Breast epithelium (tissue), 4 donors: ENCODE measurements around the gene NR6A1. TPM values are rescaled to one million over a fixed set of nuclear protein-coding genes. Genes with fewer than 3 reads are reported as not detected.

Experiments used
- DNase-seq, 2 donors: peaks; one replicate each; pipeline ENCODE4 v3.0.0-alpha.2; 2019; ENCODE audit warnings: low spot score in 2 of 2
- H3K27ac ChIP-seq, 2 donors: fragments of 200-600 bp; sonication (generic) in 1 of 2; one replicate each; pipeline ENCODE4 v1.5.1; 2016 to 2019; ENCODE audit warnings: mild to moderate bottlenecking in 1 of 2
- H3K27me3 ChIP-seq, 2 donors: fragments of 200-600 bp; sonication (generic) in 1 of 2; one replicate each; pipeline versions ENCODE4 v1.5.1 to v1.6.0; 2017 to 2019; ENCODE audit warnings: control low read depth in 1 of 2, mild to moderate bottlenecking in 1 of 2
- H3K36me3 ChIP-seq: fragments of 200-600 bp; one replicate; pipeline ENCODE4 v1.5.1; 2019
- H3K4me1 ChIP-seq, 2 donors: fragments of 200-600 bp; sonication (generic); one replicate each; pipeline ENCODE4 v1.5.1; 2016 to 2019; ENCODE audit warnings: control low read depth in 1 of 2
- H3K4me3 ChIP-seq, 3 donors: fragments of 200-600 bp; sonication (generic); 1 replicate in 2 of 3; 2 replicates in 1 of 3; pipeline ENCODE4 v1.5.1; 2016 to 2019; ENCODE audit warnings: mild to moderate bottlenecking in 3 of 3, moderate library complexity in 2 of 3
- H3K9me3 ChIP-seq, 2 donors: fragments of 200-600 bp; sonication (generic) in 1 of 2; one replicate each; pipeline ENCODE4 v1.5.1; 2016 to 2019; ENCODE audit warnings: control low read depth in 1 of 2
- POLR2A ChIP-seq: fragments of 450-650 bp; IDR thresholded peaks from one replicate; pipeline ENCODE4 v1.6.1; 2016; ENCODE audit warnings: antibody characterized with exemption, mild to moderate bottlenecking, moderate library complexity
- POLR2AphosphoS5 ChIP-seq, 3 donors: sonication (generic); formaldehyde crosslinking; IDR thresholded peaks; one replicate each; pipeline ENCODE4 v1.6.1; 2017; ENCODE audit warnings: antibody characterized with exemption in 3 of 3
- intact Hi-C: fragments of 100-400 bp; cut with DNase I; formaldehyde crosslinking; loops from one replicate; pipeline ENCODE4 v1.15.1; 2023; ENCODE audit warnings: low total_unique reads
- total RNA-seq, 3 donors: library from RNA; depleted of rRNA; stranded (reverse); fragments of >200 nt; gene quantifications; one replicate each; pipeline ENCODE4 v1.1.0, GENCODE V29; 2016
- TF ChIP-seq, protein P1 (sequence below), 3 donors: fragments of 450-650 bp; IDR thresholded peaks; one replicate each; pipeline ENCODE4 v1.5.1; 2016 to 2017; ENCODE audit warnings: antibody characterized with exemption in 3 of 3, mild to moderate bottlenecking in 3 of 3, moderate library complexity in 3 of 3

Gene NR6A1
- total RNA-seq, 3 donors from 2014 or later = 1.3 to 5.3 (median 3.9) TPM

DNA sequence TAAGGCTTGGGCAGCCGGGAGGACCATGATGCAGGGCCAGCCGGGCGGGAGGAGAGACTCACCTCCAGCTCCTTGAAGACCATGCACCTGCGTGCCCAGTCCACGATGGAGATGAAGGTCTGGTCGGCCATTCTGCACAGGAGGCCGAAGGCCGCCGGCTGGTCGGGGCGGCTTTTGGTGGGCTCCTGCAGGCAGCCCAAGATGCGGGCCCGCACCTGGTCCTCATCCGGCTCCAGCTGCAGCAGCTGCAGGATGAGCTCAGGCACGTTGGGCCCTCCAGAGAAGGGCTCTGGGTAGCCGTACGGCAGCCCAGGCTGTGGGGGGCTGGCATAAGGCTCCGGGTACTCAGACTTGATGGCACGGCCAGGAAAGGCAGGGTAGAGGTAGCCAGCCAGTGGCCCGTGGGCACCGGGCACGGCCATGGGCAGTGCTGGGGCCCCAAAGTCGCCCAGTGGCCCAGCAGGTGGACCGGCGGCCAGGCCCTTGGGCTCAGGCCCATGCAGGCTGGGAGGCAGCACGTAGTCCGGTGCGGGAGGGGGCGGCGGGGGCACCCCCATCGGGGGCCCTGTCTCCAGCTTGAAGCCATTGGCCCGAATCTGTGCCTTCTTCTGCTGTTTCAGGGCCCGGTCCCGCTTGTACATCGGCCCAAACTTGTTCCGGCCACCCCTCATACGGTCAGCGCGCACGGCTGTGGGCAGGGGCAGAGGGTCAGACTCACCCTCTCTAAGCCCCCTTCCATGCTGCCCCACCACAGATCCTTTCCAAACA is 270.9 kb downstream of the NR6A1 start:
- intact Hi-C loops = loop anchor here (5.0 to 10.0 kb wide), 2 partner anchors 885 to 1352 kb away; no protein-coding TSS in a partner anchor

DNA sequence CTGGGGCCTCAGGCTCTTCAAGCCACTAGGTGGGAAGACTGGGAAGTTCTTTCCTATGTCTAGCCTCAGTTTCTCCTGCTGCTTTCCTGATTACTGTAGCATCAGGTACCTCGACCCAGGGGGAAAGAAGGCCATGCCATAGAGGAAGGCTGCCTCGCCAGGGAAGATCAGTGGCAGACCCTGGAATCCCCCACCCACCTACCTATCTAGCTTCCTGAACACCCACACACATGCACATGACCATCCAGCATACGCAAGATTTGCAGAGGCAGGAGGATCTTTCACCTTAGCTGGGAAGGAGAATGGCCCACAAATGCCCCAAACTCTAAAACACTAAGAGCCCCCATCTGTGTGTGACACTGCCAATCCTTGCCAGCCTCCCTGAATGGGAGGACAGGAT is 271.9 kb downstream of the NR6A1 start:
- no peak for TF ChIP-seq POLR2A
- no peak for TF ChIP-seq POLR2AphosphoS5 (IDR thresholded peaks at IDR 0.05)
- TF ChIP-seq, protein P1, sequence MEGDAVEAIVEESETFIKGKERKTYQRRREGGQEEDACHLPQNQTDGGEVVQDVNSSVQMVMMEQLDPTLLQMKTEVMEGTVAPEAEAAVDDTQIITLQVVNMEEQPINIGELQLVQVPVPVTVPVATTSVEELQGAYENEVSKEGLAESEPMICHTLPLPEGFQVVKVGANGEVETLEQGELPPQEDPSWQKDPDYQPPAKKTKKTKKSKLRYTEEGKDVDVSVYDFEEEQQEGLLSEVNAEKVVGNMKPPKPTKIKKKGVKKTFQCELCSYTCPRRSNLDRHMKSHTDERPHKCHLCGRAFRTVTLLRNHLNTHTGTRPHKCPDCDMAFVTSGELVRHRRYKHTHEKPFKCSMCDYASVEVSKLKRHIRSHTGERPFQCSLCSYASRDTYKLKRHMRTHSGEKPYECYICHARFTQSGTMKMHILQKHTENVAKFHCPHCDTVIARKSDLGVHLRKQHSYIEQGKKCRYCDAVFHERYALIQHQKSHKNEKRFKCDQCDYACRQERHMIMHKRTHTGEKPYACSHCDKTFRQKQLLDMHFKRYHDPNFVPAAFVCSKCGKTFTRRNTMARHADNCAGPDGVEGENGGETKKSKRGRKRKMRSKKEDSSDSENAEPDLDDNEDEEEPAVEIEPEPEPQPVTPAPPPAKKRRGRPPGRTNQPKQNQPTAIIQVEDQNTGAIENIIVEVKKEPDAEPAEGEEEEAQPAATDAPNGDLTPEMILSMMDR (IDR thresholded peaks at IDR 0.05) = no peak
- Histone ChIP-seq H3K9me3 (no peaks in the 10 kb centered on the region), H3K27me3 (peaks cover 3 to 38% of the 10 kb centered on the region in 2 donors), H3K27ac (no peak overlapping the region), H3K36me3 (no peaks in the 10 kb centered on the region), H3K4me3 (no peak overlapping the region), H3K4me1 (peaks cover 0 to 4% of the 10 kb centered on the region in 2 donors)
- no peak for DNase-seq
- intact Hi-C loops = no loop called here

More for the DNA sequence above, 270.9 kb downstream of the NR6A1 start:
- H3K4me1 ChIP-seq = peaks cover 0 to 5% of the 10 kb centered on the region in 2 donors
- TF ChIP-seq, protein P1 (IDR thresholded peaks at IDR 0.05) = no peak
- TF ChIP-seq POLR2A (no peak), POLR2AphosphoS5 (IDR thresholded peaks at IDR 0.05) (no peak)
- H3K36me3 ChIP-seq = no peaks in the 10 kb centered on the region
- no peak overlapping the region for H3K27ac ChIP-seq
- DNase-seq = no peak
- peaks cover 6 to 45% of the 10 kb centered on the region in 2 donors for H3K27me3 ChIP-seq
- H3K4me3 ChIP-seq = no peak overlapping the region
- H3K9me3 ChIP-seq = no peaks in the 10 kb centered on the region

DNA sequence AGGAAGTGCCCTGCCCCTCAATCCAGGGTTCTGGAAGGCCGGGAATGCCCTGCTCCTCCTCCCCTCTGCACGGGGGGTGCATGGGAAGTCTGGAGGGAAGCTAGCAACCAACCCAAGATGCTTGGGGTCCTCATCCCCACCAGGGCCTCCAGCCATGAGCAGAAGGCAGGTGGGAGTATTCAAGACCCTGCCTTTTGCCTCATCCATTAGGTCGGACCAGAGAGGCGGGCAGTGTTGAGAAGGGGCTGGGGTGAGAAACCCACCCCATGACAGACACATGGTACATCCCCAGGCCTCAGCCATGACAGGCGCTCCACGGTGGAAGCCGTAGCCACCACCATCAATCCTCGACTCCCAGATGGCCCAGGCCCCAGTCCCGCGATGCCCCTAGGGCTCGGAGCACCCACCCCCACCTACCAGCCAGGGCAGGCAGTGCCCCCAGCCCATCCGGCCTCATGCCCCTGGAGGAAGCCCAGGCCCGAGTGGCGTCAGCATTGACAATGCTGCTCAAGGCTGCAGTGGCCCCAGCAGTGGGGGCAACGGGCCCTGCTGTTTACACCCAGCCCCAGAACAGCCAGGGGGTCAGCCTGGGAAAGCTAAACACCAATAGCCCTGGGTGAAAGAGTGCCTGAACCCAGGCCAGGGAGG is 272.5 kb downstream of the NR6A1 start:
- Histone ChIP-seq H3K9me3 (no peaks in the 10 kb centered on the region), H3K36me3 (no peaks in the 10 kb centered on the region), H3K27me3 (peaks cover 3 to 32% of the 10 kb centered on the region in 2 donors), H3K4me1 (no peaks in the 10 kb centered on the region), H3K4me3 (no peak overlapping the region), H3K27ac (no peak overlapping the region)
- TF ChIP-seq, protein P1 (IDR thresholded peaks at IDR 0.05) = no peak
- TF ChIP-seq POLR2AphosphoS5 (IDR thresholded peaks at IDR 0.05) (no peak), POLR2A (no peak)
- DNase-seq = no peak
- intact Hi-C loops = no loop called here

DNA sequence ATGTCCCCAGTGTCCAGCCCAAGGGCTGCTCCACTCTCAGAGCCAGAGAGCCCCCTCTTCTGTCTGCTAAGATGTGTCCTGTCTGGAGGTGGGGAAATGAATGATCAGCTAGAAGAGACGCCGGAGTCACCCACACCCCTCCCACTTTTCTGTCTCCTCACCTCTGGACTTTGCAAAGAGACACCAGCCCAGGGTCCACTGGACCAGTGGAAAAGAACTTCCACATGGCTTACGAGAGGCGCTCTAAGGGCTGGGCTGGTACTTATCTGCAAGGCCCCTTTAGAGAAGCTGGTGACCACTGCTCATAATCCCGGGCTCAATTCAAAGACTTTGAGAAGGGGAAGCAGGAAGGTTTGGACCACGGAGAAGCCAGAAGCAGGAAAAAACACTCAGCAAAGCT is 273.1 kb downstream of the NR6A1 start:
- intact Hi-C loops = no loop called here
- Histone ChIP-seq H3K4me3 (no peak overlapping the region), H3K27ac (no peak overlapping the region), H3K36me3 (no peaks in the 10 kb centered on the region), H3K9me3 (no peaks in the 10 kb centered on the region), H3K4me1 (no peaks in the 10 kb centered on the region), H3K27me3 (peaks cover 0 to 27% of the 10 kb centered on the region in 2 donors)
- TF ChIP-seq POLR2AphosphoS5 (IDR thresholded peaks at IDR 0.05) (no peak), POLR2A (no peak)
- TF ChIP-seq, protein P1 (IDR thresholded peaks at IDR 0.05) = no peak
- no peak for DNase-seq

DNA sequence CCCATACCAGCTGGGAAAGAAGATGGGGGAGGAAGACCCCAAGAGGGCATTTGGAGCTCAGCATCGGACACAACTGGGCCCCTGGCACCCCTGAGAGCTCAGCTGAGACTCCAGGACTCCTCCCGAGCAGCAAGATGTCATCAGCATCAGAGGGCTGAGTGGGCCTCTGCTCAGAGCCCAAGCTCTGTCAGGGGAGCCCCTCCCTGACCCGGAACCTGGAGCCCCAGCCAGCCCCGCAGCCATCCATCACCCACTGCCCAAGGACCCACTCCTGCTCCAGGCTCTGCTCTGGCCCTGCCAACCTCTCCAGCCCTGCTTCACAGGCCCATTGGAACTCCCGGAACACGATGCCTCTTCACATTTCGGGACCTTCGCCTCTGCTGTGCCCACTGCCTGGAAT is 273.7 kb downstream of the NR6A1 start:
- H3K27ac ChIP-seq = no peak overlapping the region
- no peaks in the 10 kb centered on the region for H3K4me1 ChIP-seq
- H3K27me3 ChIP-seq = peaks cover 0 to 21% of the 10 kb centered on the region in 2 donors
- no peak for DNase-seq
- no peak overlapping the region for H3K4me3 ChIP-seq
- H3K9me3 ChIP-seq = no peaks in the 10 kb centered on the region
- TF ChIP-seq POLR2A (no peak), POLR2AphosphoS5 (IDR thresholded peaks at IDR 0.05) (no peak)
- TF ChIP-seq, protein P1 (IDR thresholded peaks at IDR 0.05) = no peak
- intact Hi-C loops = no loop called here
- no peaks in the 10 kb centered on the region for H3K36me3 ChIP-seq
